Esophagus (tissue), 2 donors: ENCODE measurements around the gene IL3RA. TPM values are rescaled to one million over a fixed set of nuclear protein-coding genes. Genes with fewer than 3 reads are reported as not detected.

Source experiments
- H3K27ac ChIP-seq, 2 donors: one replicate each; pipeline ENCODE4 v1.5.1; 2013; ENCODE audit warnings: low read depth in 2 of 2, mild to moderate bottlenecking in 2 of 2, inconsistent platforms in 1 of 2, low read length in 1 of 2, moderate library complexity in 1 of 2
- H3K27me3 ChIP-seq, 2 donors: one replicate each; pipeline ENCODE4 v1.6.1; 2013; ENCODE audit warnings: low read length in 2 of 2, control low read depth in 1 of 2, mild to moderate bottlenecking in 1 of 2; ENCODE audit not compliant: insufficient read depth in 2 of 2, control insufficient read depth in 1 of 2
- H3K36me3 ChIP-seq, 2 donors: one replicate each; pipeline ENCODE4 v1.6.1; 2013; ENCODE audit warnings: low read length in 1 of 2; ENCODE audit not compliant: control insufficient read depth in 2 of 2, insufficient read depth in 2 of 2
- H3K4me1 ChIP-seq, 2 donors: one replicate each; pipeline ENCODE4 v1.6.1; 2013; ENCODE audit warnings: low read length in 1 of 2; ENCODE audit not compliant: control insufficient read depth in 2 of 2, insufficient read depth in 2 of 2
- H3K4me3 ChIP-seq, 2 donors: one replicate each; pipeline ENCODE4 v1.5.1; 2013; ENCODE audit warnings: low read length in 2 of 2, mild to moderate bottlenecking in 2 of 2, low read depth in 1 of 2, moderate library complexity in 1 of 2
- H3K9me3 ChIP-seq, 2 donors: one replicate each; pipeline ENCODE4 v1.6.1; 2013; ENCODE audit warnings: mild to moderate bottlenecking in 2 of 2, low read depth in 1 of 2, low read length in 1 of 2, moderate library complexity in 1 of 2; ENCODE audit not compliant: control insufficient read depth in 2 of 2, insufficient read depth in 1 of 2
- WGBS, 2 donors: extraction: QIAGEN DNeasy Blood & Tissue Kit; methylation state at CpG; one replicate each; pipeline ENCODE4 v1.1.7; 2013; 5-methylcytosine and 5-hydroxymethylcytosine counted together
- polyA plus RNA-seq, 2 donors: library from polyadenylated mRNA; stranded (reverse); fragments of 200-250 nt; gene quantifications; one replicate each; pipeline ENCODE4 v1.2.3, GENCODE V29; 2013
- donor health status: healthy with polysubstance abuse.
- donor health status: Bipolar disorder and iron deficiency.

The IL3RA gene
- polyA plus RNA-seq, 2 donors, result 2.2 to 2.7 TPM

GRCh38 chrX:1389181-1389992 lies 52.8 kb downstream of the IL3RA start:
- H3K27me3 ChIP-seq, result no peaks in the 10 kb centered on the region
- peaks cover 28 to 50% of the 10 kb centered on the region in 2 donors for H3K36me3 ChIP-seq
- H3K27ac ChIP-seq, result no peak overlapping the region
- 90 to 91% methylated on average over 51 of the region's 51 CpGs for WGBS, 2 donors
- no peak overlapping the region for H3K4me3 ChIP-seq
- peaks cover 0 to 8% of the 10 kb centered on the region in 2 donors for H3K4me1 ChIP-seq
- H3K9me3 ChIP-seq, result no peaks in the 10 kb centered on the region

- 85 to 90% methylated on average over 10 of the region's 10 CpGs for WGBS, 2 donors
- Histone ChIP-seq H3K27ac (no peak overlapping the region), H3K36me3 (peaks cover 24 to 46% of the 10 kb centered on the region in 2 donors), H3K4me1 (peaks cover 0 to 8% of the 10 kb centered on the region in 2 donors), H3K9me3 (no peaks in the 10 kb centered on the region), H3K27me3 (no peaks in the 10 kb centered on the region), H3K4me3 (no peak overlapping the region)
Observed at GRCh38 chrX:1389993-1390285, 53.4 kb downstream of the IL3RA start.

- peaks cover 23 to 38% of the 10 kb centered on the region in 2 donors for H3K36me3 ChIP-seq
Observed at GRCh38 chrX:1390621-1391369, 54.2 kb downstream of the IL3RA start.

GRCh38 chrX:1391370-1391706 lies 54.8 kb downstream of the IL3RA start:
- WGBS, 2 donors, result 0% methylated on average over 18 to 19 of the region's 19 CpGs
- H3K4me3 ChIP-seq, result peak overlapping the region; percentile 75 to 100
- H3K4me1 ChIP-seq, result peaks cover 3 to 11% of the 10 kb centered on the region in 2 donors
- no peaks in the 10 kb centered on the region for H3K9me3 ChIP-seq
- no peaks in the 10 kb centered on the region for H3K27me3 ChIP-seq
- H3K36me3 ChIP-seq, result peaks cover 19 to 32% of the 10 kb centered on the region in 2 donors
- H3K27ac ChIP-seq, result peak overlapping the region; percentile 4 to 99

More at GRCh38 chrX:1390621-1391369, 54.2 kb downstream of the IL3RA start:
- peak overlapping the region; percentile 75 to 100 for H3K4me3 ChIP-seq
- no peaks in the 10 kb centered on the region for H3K9me3 ChIP-seq
- peak overlapping the region; percentile 4 to 99 for H3K27ac ChIP-seq
- 45 to 47% methylated on average over 30 of the region's 30 CpGs for WGBS, 2 donors
- H3K27me3 ChIP-seq, result no peaks in the 10 kb centered on the region
- peaks cover 3 to 11% of the 10 kb centered on the region in 2 donors for H3K4me1 ChIP-seq

- 0% methylated on average over 73 to 90 of the region's 90 CpGs for WGBS, 2 donors
- H3K27me3 ChIP-seq, result no peaks in the 10 kb centered on the region
- peak within 1 kb of the TSS; percentile 75 to 100 for H3K4me3 ChIP-seq
- peak within 1 kb of the TSS; percentile 96 to 99 for H3K27ac ChIP-seq
- H3K9me3 ChIP-seq, result no peaks in the 10 kb centered on the region
- peaks cover 3 to 11% of the 10 kb centered on the region in 2 donors for H3K4me1 ChIP-seq
- H3K36me3 ChIP-seq, result peaks cover 13 to 30% of the 10 kb centered on the region in 2 donors
Observed at GRCh38 chrX:1391707-1392375, 55.3 kb downstream of the IL3RA start, which contains the start of gene SLC25A6. Gene SLC25A6 (minus strand): TSS chrX:1392113. CDS start chrX:1392009, 104 bp downstream.

- WGBS, 2 donors, result 0 to 1% methylated on average over 43 to 68 of the region's 76 CpGs
- Histone ChIP-seq H3K4me3 (peak overlapping the region; percentile 60 to 71), H3K27ac (peak overlapping the region; percentile 94 to 98), H3K4me1 (peaks cover 3 to 8% of the 10 kb centered on the region in 2 donors), H3K27me3 (no peaks in the 10 kb centered on the region), H3K36me3 (peaks cover 7 to 24% of the 10 kb centered on the region in 2 donors), H3K9me3 (no peaks in the 10 kb centered on the region)
Observed at GRCh38 chrX:1392376-1393068, 55.9 kb downstream of the IL3RA start.

GRCh38 chrX:1393871-1394615 lies 57.5 kb downstream of the IL3RA start:
- WGBS, 2 donors, result 63 to 72% methylated on average over 16 of the region's 16 CpGs
- H3K27ac ChIP-seq, result peak overlapping the region in 1 of 2 donors; percentile 11
- no peak overlapping the region for H3K4me3 ChIP-seq
- no peaks in the 10 kb centered on the region for H3K27me3 ChIP-seq
- no peaks in the 10 kb centered on the region for H3K9me3 ChIP-seq
- peaks cover 3 to 7% of the 10 kb centered on the region in 2 donors for H3K4me1 ChIP-seq
- H3K36me3 ChIP-seq, result peaks cover 5 to 16% of the 10 kb centered on the region in 2 donors

GRCh38 chrX:1394731-1395501 lies 58.3 kb downstream of the IL3RA start:
- H3K27me3 ChIP-seq, result no peaks in the 10 kb centered on the region
- WGBS, 2 donors, result 85 to 89% methylated on average over 22 of the region's 22 CpGs
- H3K4me3 ChIP-seq, result no peak overlapping the region
- peaks cover 0 to 10% of the 10 kb centered on the region in 2 donors for H3K36me3 ChIP-seq
- peaks cover 2 to 3% of the 10 kb centered on the region in 2 donors for H3K4me1 ChIP-seq
- peaks cover 0 to under 1% of the 10 kb centered on the region in 2 donors for H3K9me3 ChIP-seq
- H3K27ac ChIP-seq, result no peak overlapping the region
